ENCODE measurements around the gene UROD. TPM values are rescaled to one million over a fixed set of nuclear protein-coding genes. Genes with fewer than 3 reads are reported as not detected.

UROD gene
- total RNA-seq, 1 donor from 2014 or later, result 60.4 TPM

GRCh38 chr1:45003741-45004140 lies 8.3 kb upstream of the UROD start:
- no peak for DNase-seq
- no peaks in the 10 kb centered on the region for H3K4me1 ChIP-seq
- intact Hi-C loops (cut with DNase I), result no loop called here

GRCh38 chr1:45004281-45004920 lies 7.7 kb upstream of the UROD start:
- ATAC-seq (no peak), DNase-seq (no peak)
- TF ChIP-seq CTCF (IDR thresholded peaks at IDR 0.05), result no peak
- H3K4me1 ChIP-seq, result peaks cover 6% of the 10 kb centered on the region
- H3K4me3 ChIP-seq, result no peak overlapping the region
- no peaks in the 10 kb centered on the region for H3K27me3 ChIP-seq (ENCODE audit: low read depth)
- intact Hi-C loops (cut with DNase I), result no loop called here
- H3K9me3 ChIP-seq, result no peaks in the 10 kb centered on the region
- H3K27ac ChIP-seq, result no peak overlapping the region
- peaks cover 77% of the 10 kb centered on the region for H3K36me3 ChIP-seq

More at GRCh38 chr1:45003741-45004140, 8.3 kb upstream of the UROD start:
- Histone ChIP-seq H3K4me3 (no peak overlapping the region), H3K36me3 (peaks cover 70% of the 10 kb centered on the region), H3K9me3 (no peaks in the 10 kb centered on the region), H3K27ac (no peak overlapping the region), H3K27me3 (ENCODE audit: low read depth) (no peaks in the 10 kb centered on the region)
- TF ChIP-seq CTCF (IDR thresholded peaks at IDR 0.05), result no peak
- ATAC-seq, result no peak

- Histone ChIP-seq H3K4me3 (no peak overlapping the region), H3K9me3 (no peaks in the 10 kb centered on the region), H3K27ac (no peak overlapping the region), H3K27me3 (ENCODE audit: low read depth) (no peaks in the 10 kb centered on the region), H3K36me3 (peaks cover 80% of the 10 kb centered on the region), H3K4me1 (peaks cover 16% of the 10 kb centered on the region)
- DNase-seq, result no peak
- intact Hi-C loops (cut with DNase I), result no loop called here
- no peak for TF ChIP-seq CTCF (IDR thresholded peaks at IDR 0.05)
- no peak for ATAC-seq
These were observed 6.3 kb upstream of the UROD start for GRCh38 chr1:45005761-45006160.

GRCh38 chr1:45007311-45007710 lies 4.7 kb upstream of the UROD start:
- Histone ChIP-seq H3K4me3 (no peak overlapping the region), H3K36me3 (peaks cover 74% of the 10 kb centered on the region), H3K27ac (no peak overlapping the region), H3K9me3 (no peaks in the 10 kb centered on the region), H3K27me3 (ENCODE audit: low read depth) (no peaks in the 10 kb centered on the region), H3K4me1 (peaks cover 24% of the 10 kb centered on the region)
- ATAC-seq (no peak), DNase-seq (no peak)
- intact Hi-C loops (cut with DNase I), result no loop called here
- TF ChIP-seq CTCF (IDR thresholded peaks at IDR 0.05), result no peak

GRCh38 chr1:45008076-45008475 lies 4.0 kb upstream of the UROD start:
- no peak overlapping the region for H3K27ac ChIP-seq
- H3K4me1 ChIP-seq, result peaks cover 32% of the 10 kb centered on the region
- no peak for TF ChIP-seq CTCF (IDR thresholded peaks at IDR 0.05)
- no peak for DNase-seq
- intact Hi-C loops (cut with DNase I), result no loop called here
- H3K27me3 ChIP-seq (ENCODE audit: low read depth), result no peaks in the 10 kb centered on the region
- ATAC-seq, result no peak
- H3K4me3 ChIP-seq, result no peak overlapping the region
- peaks cover 66% of the 10 kb centered on the region for H3K36me3 ChIP-seq
- no peaks in the 10 kb centered on the region for H3K9me3 ChIP-seq
